NCI-H2107 treated with DMSO at 0.1 percent for 48 hours (cell line): ENCODE measurements around the gene MRPL48.

Experiments
- DNase-seq: peaks from one replicate; lab custom pipeline; 2025; ENCODE audit not compliant: unreplicated experiment; lab: John Stamatoyannopoulos, UW

MRPL48 gene

DNA sequence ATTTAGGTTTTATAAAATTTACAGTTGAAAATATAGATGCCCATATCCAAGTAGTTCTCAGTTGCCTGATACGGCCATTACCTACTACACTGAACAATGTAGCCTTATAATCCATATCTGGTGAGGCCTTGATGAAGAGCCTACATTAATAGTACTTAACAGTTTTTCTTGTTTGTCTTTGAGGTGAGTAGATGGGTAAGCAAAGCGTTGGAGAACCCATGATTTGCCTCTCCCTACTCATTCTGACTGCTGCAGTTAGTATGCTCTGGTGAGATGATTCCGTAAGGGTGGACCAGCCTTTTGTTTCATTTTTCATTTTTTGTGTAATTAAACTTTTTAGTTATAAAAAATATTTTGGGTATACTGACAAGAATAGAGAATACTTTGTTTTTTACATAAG is 100.6 kb downstream of the MRPL48 start:
- DNase-seq = no peak

DNA sequence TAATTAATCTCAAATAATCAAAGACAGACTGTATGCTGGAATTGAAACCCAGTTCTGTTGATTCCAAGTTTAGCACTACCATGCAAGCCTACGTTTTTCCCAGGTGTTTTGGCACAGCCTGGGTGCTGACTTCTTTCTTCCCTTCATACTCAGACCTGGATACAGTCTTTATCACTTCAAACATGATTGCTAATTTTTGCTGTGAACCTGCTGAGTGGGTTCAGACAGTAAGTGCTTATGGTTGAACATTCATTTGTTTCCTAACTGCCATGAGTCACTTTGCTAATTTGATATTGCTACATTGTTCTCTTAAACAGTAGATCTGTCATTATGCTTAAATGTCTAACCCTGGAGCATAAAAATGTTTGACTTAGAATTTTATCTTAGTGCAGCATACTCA is 101.3 kb downstream of the MRPL48 start:
- DNase-seq = no peak

DNA sequence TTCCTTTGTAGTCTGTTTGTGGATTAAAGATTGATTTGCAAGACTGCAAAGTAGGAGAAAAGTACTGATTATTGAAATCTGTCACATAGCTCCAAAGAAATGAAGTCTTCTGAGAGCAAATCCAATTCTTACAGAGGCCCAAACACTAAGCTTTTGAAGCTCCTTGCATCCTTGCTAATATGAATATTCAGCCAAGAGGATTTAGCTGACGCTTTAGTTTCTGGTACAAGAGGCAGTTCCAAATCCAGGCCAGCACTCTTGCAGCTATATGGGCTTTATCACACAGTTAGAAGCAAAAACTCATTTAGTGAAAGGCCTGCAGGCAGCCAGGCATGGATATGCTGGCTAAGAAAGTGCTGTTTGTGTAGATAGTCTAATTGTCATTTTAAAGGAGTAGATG is 101.9 kb downstream of the MRPL48 start:
- DNase-seq = no peak

DNA sequence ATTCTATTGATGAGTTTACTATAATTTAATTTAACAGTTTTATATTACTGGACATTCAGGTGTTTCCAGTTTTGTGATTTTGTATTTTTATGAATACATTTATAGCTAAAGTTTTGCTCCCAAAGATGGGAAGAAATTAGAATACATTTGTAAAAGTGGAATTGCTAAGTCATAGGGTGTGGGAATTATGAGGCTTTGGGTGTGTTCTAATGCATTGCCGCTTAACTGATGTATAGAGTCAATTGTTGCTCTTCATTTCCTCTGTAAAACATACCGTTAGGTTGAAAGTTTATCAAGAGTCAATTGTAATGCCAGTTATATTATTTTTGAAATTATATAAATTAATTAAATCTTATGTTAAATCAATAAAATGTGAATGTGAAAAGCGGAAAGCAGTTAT is 105.4 kb downstream of the MRPL48 start:
- no peak for DNase-seq

DNA sequence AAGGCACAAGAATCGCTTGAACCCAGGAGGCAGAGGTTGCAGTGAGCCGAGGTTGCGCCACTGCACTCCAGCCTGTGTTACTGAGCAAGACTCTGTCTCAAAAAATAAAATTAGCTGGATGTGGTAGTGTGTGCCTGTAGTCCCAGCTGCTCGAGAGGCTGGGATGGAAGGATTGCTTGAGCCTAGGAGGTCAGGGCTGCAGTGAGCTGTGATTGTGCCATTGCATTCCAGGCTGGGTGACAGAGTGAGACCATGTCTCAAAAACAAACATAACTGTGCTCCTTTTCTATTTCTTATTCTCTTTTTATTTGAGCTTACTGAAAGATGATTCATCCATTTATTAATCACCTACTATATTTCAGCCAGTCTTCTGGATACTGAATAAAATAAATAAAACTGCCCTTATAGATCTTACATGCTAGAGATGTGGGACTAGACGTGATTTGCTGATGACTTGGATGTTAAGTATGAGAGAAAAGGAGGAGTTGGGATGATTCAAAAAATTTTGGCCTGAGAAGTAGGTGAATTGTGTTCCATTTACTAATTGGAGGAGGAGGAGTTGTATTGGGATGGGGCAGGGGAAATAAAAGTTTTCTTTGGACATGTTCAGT is 107.2 kb downstream of the MRPL48 start:
- no peak for DNase-seq

DNA sequence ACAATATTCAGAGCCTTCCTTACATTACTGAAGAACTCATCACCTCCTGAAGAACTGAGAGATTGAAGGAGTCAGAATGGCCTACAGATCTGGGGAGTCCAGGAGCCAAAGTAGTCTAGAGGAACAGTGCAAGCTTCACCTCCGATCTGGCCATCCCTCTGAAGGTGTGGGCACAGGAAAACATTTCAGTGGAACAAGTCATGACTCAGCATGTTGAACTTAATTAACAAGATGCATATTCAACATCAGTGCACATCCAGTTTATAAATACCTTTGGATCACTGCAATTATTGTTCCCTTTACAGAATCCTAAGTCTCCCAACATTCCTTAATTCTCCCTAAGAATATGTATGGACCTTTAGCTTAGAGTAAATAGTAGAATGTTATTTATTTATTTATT is 114.6 kb downstream of the MRPL48 start:
- DNase-seq = no peak

DNA sequence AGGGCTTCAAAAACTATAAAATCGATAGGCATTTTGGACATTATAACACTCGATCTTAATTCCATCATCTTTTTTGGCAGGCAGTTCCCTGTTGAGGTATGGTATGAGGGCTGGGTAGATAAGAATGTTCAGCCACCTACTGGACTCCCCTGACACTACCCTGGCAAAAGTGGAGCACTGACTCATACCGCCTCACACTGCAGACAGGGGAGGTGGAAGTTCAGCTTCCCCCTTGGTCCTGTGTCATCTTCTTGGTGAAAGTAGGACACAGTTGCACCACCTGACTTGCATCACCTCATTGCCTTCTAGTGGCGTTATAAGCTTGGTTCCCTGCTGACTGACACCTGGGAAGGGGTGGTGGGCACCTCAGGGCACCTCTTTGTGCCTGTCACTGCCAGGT is 119.5 kb downstream of the MRPL48 start:
- DNase-seq = no peak

DNA sequence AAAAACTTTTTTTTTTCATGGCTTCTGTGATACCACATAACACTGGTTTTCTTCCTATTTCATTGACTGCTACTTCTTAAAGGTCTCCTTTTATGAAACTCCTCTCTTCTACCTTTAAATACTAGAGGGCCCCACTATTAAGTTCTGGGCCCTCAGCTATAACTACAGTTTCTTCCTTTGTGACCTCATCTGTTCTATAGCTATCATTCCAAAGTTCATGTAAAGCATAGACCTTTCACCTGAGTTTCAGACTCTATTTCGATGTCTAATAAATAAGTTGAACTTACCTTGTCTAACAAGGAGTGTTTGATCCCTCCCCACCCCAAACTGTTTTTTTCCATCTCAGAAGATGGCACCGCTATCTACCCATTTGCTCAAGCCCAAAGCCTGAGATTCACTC is 124.4 kb downstream of the MRPL48 start:
- DNase-seq = no peak

DNA sequence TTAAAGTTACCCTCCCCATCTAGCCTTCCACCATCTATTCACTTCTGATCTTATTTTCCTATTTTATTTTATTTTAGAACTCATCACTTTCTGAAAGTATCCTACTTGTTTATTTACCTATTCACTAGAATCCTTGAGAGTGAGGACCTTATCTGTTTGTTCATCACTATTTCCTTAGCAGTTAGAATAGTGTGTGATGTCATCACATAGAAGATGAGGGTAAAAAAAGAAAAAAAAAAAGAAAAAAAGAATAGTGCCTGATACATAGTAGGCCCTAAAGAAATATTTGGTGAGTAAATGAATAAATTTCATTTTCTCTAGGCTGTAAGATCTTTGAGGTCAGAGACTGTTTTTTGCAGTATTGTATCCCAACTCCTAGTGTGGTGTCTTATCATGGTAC is 125.8 kb downstream of the MRPL48 start:
- no peak for DNase-seq

DNA sequence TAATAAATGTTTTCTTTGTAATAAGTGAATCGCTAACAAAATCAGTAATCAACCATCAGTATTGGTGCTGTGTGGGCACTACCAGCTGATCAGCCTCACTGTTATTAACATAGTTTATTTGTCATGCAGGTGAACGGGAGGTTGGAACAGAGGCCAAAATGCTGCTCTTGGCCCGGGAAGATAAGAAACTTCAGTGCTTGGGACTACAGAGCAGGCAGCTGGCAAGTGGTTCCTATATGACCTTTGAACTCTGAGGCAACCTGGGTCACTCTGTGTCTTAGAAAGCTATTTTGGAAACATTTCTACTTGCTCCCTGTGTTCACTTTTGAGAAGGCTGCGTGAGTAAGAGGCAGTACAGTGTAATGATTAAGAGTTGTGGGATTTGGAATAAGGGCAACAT is 126.6 kb downstream of the MRPL48 start:
- no peak for DNase-seq
